SU-DHL-6 (cell line): ENCODE results near the gene HTR1E.

Experiments
- H2AFZ ChIP-seq: fragments of 200-600 bp; sonication (generic); 2 replicates; pipeline ENCODE4 v1.6.1; 2014; ENCODE audit warnings: low read depth, mild to moderate bottlenecking, moderate library complexity, mixed read lengths, antibody characterized with exemption, low read length; ENCODE audit not compliant: severe bottlenecking
- H3F3A ChIP-seq: fragments of 200-600 bp; shearing (Covaris generic); 2 replicates; pipeline ENCODE4 v1.6.0; 2016; ENCODE audit warnings: antibody characterized with exemption, mild to moderate bottlenecking; ENCODE audit not compliant: insufficient read depth
- H3K27ac ChIP-seq: fragments of 200-600 bp; sonication (generic); 2 replicates; pipeline ENCODE4 v1.5.1; 2016; ENCODE audit warnings: low read depth, mild to moderate bottlenecking, low read length, moderate library complexity, mixed read lengths
- H3K27me3 ChIP-seq: fragments of 200-600 bp; sonication (generic), shearing (Covaris generic); 2 replicates; pipeline ENCODE4 v1.6.0; 2014; ENCODE audit warnings: mild to moderate bottlenecking, low read length
- H3K36me3 ChIP-seq: fragments of 200-600 bp; sonication (generic); 2 replicates; pipeline ENCODE4 v1.6.1; 2014; ENCODE audit warnings: mild to moderate bottlenecking, low read length, mixed read lengths
- H3K4me2 ChIP-seq: fragments of 300-600, 200-600 bp; shearing (Covaris generic), sonication (generic); 2 replicates; pipeline ENCODE4 v1.6.0; 2014; ENCODE audit warnings: low read length, low read depth, mild to moderate bottlenecking; ENCODE audit not compliant: poor library complexity, severe bottlenecking
- H3K4me3 ChIP-seq: fragments of 200-600 bp; sonication (generic); 2 replicates; pipeline ENCODE4 v1.5.1; 2014; ENCODE audit warnings: antibody characterized with exemption, low read length, mild to moderate bottlenecking, mixed read lengths; ENCODE audit not compliant: insufficient read depth, poor library complexity, severe bottlenecking
- H3K79me2 ChIP-seq: fragments of 200-600 bp; sonication (generic); 2 replicates; pipeline ENCODE4 v1.6.1; 2014; ENCODE audit warnings: mild to moderate bottlenecking, low read length, moderate library complexity; ENCODE audit not compliant: insufficient read depth
- H3K9ac ChIP-seq: fragments of 200-600 bp; sonication (generic); 2 replicates; pipeline ENCODE4 v1.7.0; 2014; ENCODE audit warnings: mild to moderate bottlenecking, low read length
- H3K9me2 ChIP-seq: fragments of 200-600 bp; sonication (generic); replicated peaks from 2 replicates; pipeline ENCODE4 v1.6.1; 2014; ENCODE audit warnings: low read length; ENCODE audit not compliant: insufficient read depth
- H3K9me3 ChIP-seq: fragments of 200-600 bp; sonication (generic); 2 replicates; pipeline ENCODE4 v1.6.1; 2014; ENCODE audit warnings: low read length, mixed read lengths; ENCODE audit not compliant: insufficient read depth
- H4K20me1 ChIP-seq: fragments of 200-600 bp; sonication (generic); 2 replicates; pipeline ENCODE4 v1.6.1; 2014; ENCODE audit warnings: low read depth, mild to moderate bottlenecking, antibody characterized with exemption, low read length, moderate library complexity, mixed read lengths
- CTCF ChIP-seq: fragments of 200-600 bp; sonication (generic); IDR thresholded peaks from one replicate; pipeline ENCODE4 v1.5.1; 2017; ENCODE audit warnings: antibody characterized with exemption, mild to moderate bottlenecking, low read length, moderate library complexity; ENCODE audit not compliant: insufficient read depth, poor library complexity, severe bottlenecking
- EZH2phosphoT487 ChIP-seq: fragments of 200-600 bp; sonication (generic), shearing (Covaris generic); conservative IDR thresholded peaks from 2 replicates; pipeline ENCODE4 v1.6.1; 2018; ENCODE audit warnings: mild to moderate bottlenecking, antibody characterized with exemption, low read length, moderate library complexity, mixed read lengths

The HTR1E gene

GRCh38 chr6:86942769-86943516 lies 5.6 kb downstream of the HTR1E start:
- Histone ChIP-seq H3K36me3 (no peaks in the 10 kb centered on the region), H3K9me2 (no peaks in the 10 kb centered on the region), H3K27me3 (no peaks in the 10 kb centered on the region), H3K9ac (no peak overlapping the region), H3K79me2 (no peaks in the 10 kb centered on the region), H3F3A (no peaks in the 10 kb centered on the region), H2AFZ (no peak overlapping the region), H3K4me2 (no peak overlapping the region), H3K4me3 (no peak overlapping the region), H4K20me1 (no peaks in the 10 kb centered on the region), H3K27ac (no peak overlapping the region), H3K9me3 (no peaks in the 10 kb centered on the region)
- TF ChIP-seq CTCF, result no peak
- TF ChIP-seq EZH2phosphoT487, result no peak

- H3K9ac ChIP-seq, result no peak overlapping the region
- no peak overlapping the region for H3K4me2 ChIP-seq
- no peaks in the 10 kb centered on the region for H3F3A ChIP-seq
- no peaks in the 10 kb centered on the region for H4K20me1 ChIP-seq
- H3K9me3 ChIP-seq, result no peaks in the 10 kb centered on the region
- H3K9me2 ChIP-seq, result no peaks in the 10 kb centered on the region
- no peaks in the 10 kb centered on the region for H3K27me3 ChIP-seq
- H3K4me3 ChIP-seq, result no peak overlapping the region
- TF ChIP-seq EZH2phosphoT487, result no peak
- no peak for TF ChIP-seq CTCF
- H2AFZ ChIP-seq, result no peak overlapping the region
- no peaks in the 10 kb centered on the region for H3K36me3 ChIP-seq
- H3K27ac ChIP-seq, result no peak overlapping the region
- no peaks in the 10 kb centered on the region for H3K79me2 ChIP-seq
Observed at GRCh38 chr6:86943819-86944407, 6.6 kb downstream of the HTR1E start.

GRCh38 chr6:86949771-86950170 lies 12.4 kb downstream of the HTR1E start:
- H3K4me3 ChIP-seq, result no peak overlapping the region
- H3K9me3 ChIP-seq, result no peaks in the 10 kb centered on the region
- no peaks in the 10 kb centered on the region for H4K20me1 ChIP-seq
- no peak overlapping the region for H3K27ac ChIP-seq
- no peak overlapping the region for H3K9ac ChIP-seq
- TF ChIP-seq EZH2phosphoT487 (no peak), CTCF (no peak)
- H3K9me2 ChIP-seq, result no peaks in the 10 kb centered on the region
- H3K79me2 ChIP-seq, result no peaks in the 10 kb centered on the region
- H3F3A ChIP-seq, result no peaks in the 10 kb centered on the region
- H3K27me3 ChIP-seq, result no peaks in the 10 kb centered on the region
- no peaks in the 10 kb centered on the region for H3K36me3 ChIP-seq
- H2AFZ ChIP-seq, result no peak overlapping the region
- H3K4me2 ChIP-seq, result no peak overlapping the region
